Medulla oblongata (tissue), 1 donor: Measurements from ENCODE around the gene NFYC.

Source experiments
- DNase-seq: peaks from one replicate; pipeline ENCODE4 v3.0.0-alpha.2; 2015; ENCODE audit errors: extremely low spot score

The NFYC gene

GRCh38 chr1:40796939-40797667, 105.6 kb downstream of the NFYC start:
- peak; percentile 38 for DNase-seq

- DNase-seq, result no peak
Observed at GRCh38 chr1:40797668-40798010, 106.1 kb downstream of the NFYC start.

- DNase-seq, result no peak
Observed at GRCh38 chr1:40798366-40799281, 107.1 kb downstream of the NFYC start.

GRCh38 chr1:40799351-40799867, 107.9 kb downstream of the NFYC start:
- no peak for DNase-seq

- no peak for DNase-seq
Observed at GRCh38 chr1:40801742-40802077, 110.2 kb downstream of the NFYC start.

- peak; percentile 52 for DNase-seq
Observed at GRCh38 chr1:40802078-40802741, 110.7 kb downstream of the NFYC start.

GRCh38 chr1:40802742-40803113, 111.2 kb downstream of the NFYC start:
- DNase-seq, result no peak

- DNase-seq, result no peak
Observed at GRCh38 chr1:40803447-40803846, 111.9 kb downstream of the NFYC start.

GRCh38 chr1:40803902-40804301, 112.4 kb downstream of the NFYC start:
- DNase-seq, result no peak

- no peak for DNase-seq
Observed at GRCh38 chr1:40806240-40806639, 114.7 kb downstream of the NFYC start.

- DNase-seq, result no peak
Observed at GRCh38 chr1:40806731-40807695, 115.5 kb downstream of the NFYC start.

- DNase-seq, result no peak
Observed at GRCh38 chr1:40808002-40808401, 116.5 kb downstream of the NFYC start.

GRCh38 chr1:40808444-40808843, 116.9 kb downstream of the NFYC start:
- no peak for DNase-seq

- DNase-seq, result peak; percentile 49
Observed at GRCh38 chr1:40808909-40809308, 117.4 kb downstream of the NFYC start.

- DNase-seq, result no peak
Observed at GRCh38 chr1:40810927-40811326, 119.4 kb downstream of the NFYC start.

GRCh38 chr1:40815420-40815819, 123.9 kb downstream of the NFYC start:
- DNase-seq, result no peak

- DNase-seq, result no peak
Observed at GRCh38 chr1:40817791-40818263, 126.3 kb downstream of the NFYC start.

GRCh38 chr1:40818264-40818961, 126.9 kb downstream of the NFYC start:
- no peak for DNase-seq

GRCh38 chr1:40819101-40819500, 127.6 kb downstream of the NFYC start:
- no peak for DNase-seq

- DNase-seq, result peak; percentile 35
Observed at GRCh38 chr1:40820251-40820797, 128.8 kb downstream of the NFYC start.
